ENCODE data around the gene KYAT1.

The KYAT1 gene

DNA sequence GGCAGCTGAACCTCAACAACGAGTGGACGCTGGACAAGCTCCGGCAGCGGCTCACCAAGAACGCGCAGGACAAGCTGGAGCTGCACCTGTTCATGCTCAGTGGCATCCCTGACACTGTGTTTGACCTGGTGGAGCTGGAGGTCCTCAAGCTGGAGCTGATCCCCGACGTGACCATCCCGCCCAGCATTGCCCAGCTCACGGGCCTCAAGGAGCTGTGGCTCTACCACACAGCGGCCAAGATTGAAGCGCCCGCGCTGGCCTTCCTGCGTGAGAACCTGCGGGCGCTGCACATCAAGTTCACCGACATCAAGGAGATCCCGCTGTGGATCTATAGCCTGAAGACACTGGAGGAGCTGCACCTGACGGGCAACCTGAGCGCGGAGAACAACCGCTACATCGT is 26.6 kb upstream of the KYAT1 start:
- no peak for DNase-seq (ENCODE audit: low read depth in 2 of 2)

- DNase-seq (ENCODE audit: low read depth in 2 of 2), result no peak
Measured at GRCh38 chr9:128906741-128907140, 25.0 kb upstream of the KYAT1 start.

DNA sequence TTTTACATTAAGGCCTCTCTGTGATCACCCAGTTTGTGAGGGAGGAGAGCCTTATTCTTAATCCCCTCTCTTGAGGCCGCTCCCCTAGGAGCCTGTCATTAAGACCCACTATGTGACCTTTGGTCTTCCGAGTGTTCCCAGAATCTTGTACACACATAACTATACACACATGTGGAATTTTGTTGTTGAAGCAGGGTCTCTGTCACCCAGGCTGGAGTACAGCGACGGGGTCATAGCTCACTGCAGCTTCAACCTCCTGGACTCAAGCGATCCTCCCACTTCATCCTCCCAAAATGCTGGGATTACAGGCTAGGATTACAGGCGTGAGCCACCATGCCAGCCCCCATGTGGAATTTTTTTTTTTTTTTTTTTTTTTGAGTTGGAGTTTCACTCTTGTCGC is 24.2 kb upstream of the KYAT1 start:
- no peak for DNase-seq (ENCODE audit: low read depth in 2 of 2)

- no peak for DNase-seq (ENCODE audit: low read depth in 2 of 2)
Measured at GRCh38 chr9:128903871-128904620, 22.3 kb upstream of the KYAT1 start.

- DNase-seq (ENCODE audit: low read depth in 2 of 2), result no peak
Measured at GRCh38 chr9:128903079-128903461, 21.3 kb upstream of the KYAT1 start.

GRCh38 chr9:128902351-128903078 is 20.8 kb upstream of the KYAT1 start:
- DNase-seq (ENCODE audit: low read depth in 2 of 2), result peak; percentile 73 to 76

- DNase-seq (ENCODE audit: low read depth in 2 of 2), result no peak
Measured at GRCh38 chr9:128901822-128902221, 20.1 kb upstream of the KYAT1 start.

DNA sequence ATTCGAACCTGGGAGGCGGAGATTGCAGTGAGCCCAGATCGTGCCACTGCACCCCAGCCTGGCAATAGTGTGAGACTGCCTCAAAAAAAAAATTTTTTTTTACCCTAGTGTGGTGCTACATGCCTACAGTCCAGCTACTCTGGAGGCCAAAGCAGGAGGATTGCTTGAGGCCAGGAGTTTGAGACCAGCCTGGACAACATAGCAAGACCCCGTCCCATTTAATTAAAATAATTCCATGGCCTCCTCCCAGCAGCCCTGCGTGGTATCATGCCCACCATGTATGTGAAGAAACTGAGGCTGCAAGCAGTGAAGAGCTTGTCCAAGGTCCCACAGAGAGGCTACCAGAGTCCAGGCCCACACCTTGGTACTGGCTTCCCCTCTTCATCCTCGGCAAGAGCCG is 19.6 kb upstream of the KYAT1 start:
- DNase-seq (ENCODE audit: low read depth in 2 of 2), result no peak

DNA sequence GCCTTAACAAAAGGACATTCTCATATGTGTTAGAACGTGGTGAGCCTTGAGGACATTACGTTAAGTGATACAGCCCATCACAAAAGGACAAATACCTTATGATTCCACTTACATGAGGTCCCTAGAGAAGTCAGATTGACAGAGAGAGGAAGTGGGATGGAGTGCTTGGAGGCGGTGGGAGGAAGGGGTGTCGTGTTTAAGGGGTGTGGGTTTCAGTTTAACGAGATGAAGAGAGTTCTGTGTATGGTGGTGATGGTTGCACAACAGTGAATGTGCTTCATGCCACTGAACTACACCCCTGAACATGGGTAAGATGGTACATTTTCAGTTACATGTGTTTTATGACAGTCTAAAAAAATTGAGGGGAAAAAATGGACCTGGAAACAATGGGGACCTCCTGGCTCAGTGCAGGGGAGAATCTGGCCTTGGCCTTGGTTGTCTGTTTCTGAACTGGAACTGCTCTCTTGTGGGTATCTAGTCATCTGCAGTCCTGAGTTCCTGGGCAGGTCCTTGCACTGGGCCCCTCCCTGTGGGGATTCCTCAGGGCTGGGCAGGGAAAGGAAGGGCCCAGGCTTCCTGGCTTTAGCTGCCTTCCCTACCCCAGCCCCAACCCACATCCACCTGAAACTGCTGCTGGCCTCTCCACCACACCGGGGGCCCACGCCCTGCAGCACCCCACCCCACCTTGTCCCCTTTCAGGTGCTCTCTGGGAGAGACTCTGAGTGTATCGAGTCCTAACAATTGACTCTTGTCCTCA is 18.0 kb upstream of the KYAT1 start:
- DNase-seq (ENCODE audit: low read depth in 2 of 2), result no peak

GRCh38 chr9:128898845-128899565 is 17.3 kb upstream of the KYAT1 start:
- DNase-seq (ENCODE audit: low read depth in 2 of 2), result no peak

GRCh38 chr9:128898382-128898781 is 16.6 kb upstream of the KYAT1 start:
- no peak for DNase-seq (ENCODE audit: low read depth in 2 of 2)

DNA sequence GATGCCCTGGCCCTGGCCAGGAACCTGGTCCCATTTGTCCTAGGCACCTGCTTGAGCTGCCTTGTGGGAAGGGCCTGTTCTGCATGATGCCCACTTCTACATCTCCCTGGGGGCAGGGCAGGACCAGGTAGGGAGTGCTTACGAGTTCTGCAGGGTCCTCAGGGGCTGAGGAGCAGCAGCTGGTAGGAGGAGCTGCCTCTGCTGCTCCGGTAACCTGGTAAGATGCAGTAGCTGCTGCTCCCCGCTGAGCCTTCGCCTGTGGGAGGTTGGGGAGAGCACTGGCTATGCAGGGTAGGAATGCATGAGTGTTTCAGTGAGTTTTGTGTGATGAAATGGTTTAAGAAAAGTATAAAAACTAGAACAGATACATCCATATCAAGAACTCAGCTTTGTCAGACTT is 13.8 kb upstream of the KYAT1 start:
- no peak for DNase-seq (ENCODE audit: low read depth in 2 of 2)

DNA sequence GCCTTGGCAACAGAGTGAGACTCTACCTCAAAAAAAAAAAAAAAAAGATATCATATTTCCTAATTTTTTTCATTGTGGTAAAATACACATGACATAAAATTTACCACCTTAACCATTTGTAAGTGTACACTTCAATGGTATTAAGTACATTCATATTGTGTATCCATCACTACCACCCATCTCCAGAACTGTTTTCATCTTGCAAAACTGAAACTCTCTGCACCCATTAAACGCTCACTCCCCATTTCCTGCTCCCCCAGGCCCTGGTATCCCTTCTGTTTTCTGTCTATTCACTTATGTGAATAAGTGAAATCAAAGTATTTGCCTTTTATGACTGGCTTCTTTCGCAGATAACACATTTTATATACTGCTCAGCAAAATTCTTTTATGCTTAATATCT is 13.0 kb upstream of the KYAT1 start:
- DNase-seq (ENCODE audit: low read depth in 2 of 2), result no peak

DNA sequence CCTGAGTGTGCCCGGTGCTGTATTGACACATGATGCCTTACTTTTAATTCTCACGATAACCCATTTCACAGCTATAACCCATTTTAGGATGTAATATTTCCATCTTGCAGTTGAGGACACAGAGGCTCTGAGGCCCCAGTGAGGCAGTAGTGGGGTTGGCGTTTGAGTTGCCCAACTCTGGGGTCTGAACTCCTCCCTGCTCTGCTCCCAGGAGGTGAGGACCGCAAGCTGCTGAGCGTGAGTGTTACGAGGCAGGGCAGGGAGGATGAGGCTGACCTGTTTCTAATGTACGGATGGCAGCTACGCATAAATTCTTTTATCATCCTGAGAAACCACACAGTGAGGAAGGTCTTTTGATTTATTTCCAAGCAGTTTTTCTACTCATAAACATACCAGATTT is 11.6 kb upstream of the KYAT1 start:
- DNase-seq (ENCODE audit: low read depth in 2 of 2), result no peak

DNA sequence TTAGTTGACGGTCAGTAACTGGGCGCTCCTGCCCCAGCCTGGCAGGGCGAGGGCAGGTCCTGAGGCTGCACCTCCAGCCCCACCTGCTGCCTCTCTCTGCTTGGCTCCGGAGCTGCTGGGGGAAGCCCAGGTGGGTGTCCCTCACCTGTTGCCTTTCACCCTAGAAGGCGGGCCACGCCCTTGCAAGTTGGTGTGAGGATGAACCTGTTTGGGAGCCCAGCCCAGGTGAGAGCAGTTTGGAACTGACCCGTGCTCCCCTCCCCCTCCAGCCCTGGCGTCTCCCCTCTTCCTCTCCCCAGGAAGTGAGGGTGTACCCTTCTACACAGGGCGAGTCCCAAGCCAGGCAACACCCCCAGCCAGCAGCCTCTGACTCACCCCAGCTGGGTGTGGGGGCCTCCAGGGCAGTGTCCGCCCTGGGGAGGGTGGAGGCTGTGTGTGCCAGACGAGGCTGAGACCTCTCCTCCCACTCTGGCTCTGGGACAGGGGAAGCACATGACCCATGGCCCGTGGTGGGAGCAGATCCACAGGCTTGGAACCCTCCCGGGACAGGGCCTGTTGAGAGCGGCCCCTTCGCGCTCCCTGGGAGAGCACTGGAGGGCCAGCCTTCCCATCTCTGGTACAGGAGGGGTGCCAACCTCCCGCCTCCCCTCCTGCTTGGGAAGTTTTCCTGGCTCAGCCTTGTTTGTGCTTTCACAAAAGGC is 10.6 kb upstream of the KYAT1 start:
- no peak for DNase-seq (ENCODE audit: low read depth in 2 of 2)

DNA sequence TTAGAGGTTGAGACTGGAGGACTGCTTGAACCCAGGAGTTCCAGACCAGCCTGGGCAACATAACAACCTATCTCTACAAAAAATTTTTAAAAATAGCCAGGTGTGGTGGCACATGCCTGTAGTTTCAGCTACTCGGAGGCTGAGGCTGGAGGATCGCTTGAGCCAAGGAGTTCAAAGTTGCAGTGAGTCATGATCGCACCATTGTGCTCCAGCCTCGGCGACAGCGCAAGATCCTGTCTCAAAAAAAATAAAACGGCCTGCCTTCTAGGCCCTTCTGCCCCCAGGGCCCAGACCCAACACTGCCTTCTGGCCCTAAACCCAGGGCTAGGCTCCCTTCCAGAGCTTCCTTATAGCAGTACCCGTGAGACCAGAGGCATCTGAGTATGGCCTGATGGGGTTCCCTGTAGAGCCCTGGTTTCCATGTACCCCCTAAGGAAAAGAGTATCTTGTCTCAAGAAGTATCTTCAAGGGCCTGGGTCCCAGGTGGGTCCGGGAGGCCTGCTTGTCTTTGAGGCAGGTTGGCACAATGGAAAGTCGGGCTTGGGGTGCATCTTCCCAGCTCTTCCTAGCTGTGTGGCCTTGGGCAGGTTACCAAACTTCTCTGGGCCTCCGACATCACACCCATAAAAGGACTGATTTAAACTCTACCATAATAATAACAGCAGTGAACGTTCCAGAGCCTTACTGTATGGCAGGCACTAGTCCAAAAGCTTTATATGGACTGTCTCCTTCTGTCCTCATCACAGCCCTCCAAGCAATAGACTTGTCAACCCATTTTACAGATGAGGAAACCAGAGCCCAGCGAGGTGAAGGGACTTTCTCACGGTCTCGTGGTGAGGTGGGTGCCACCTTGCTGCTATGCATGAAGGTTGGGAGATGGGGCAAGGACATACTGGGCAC is 9.8 kb upstream of the KYAT1 start:
- no peak for DNase-seq (ENCODE audit: low read depth in 2 of 2)

DNA sequence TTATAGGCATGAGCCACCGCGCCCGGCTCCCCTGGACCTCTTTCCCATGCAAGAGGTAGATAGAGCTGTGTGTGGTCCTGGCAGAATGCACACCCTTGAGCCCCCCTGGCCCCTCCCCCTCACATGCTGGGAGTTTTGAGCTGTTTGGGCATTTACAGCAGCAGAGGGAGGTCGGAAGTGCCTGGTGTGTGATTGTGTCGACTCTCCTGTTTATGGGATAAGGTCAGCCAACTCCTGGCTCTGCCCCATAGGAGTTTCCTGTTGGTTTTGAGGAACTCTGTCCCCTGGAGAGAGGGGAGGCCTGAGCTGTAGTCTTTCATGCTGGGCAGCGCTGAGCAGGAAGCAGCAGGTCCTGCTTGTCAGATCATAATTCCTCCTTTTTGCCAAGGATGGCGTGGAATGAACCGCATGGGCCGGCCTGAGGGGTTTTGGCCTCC is 6.2 kb upstream of the KYAT1 start:
- no peak for DNase-seq (ENCODE audit: low read depth in 2 of 2)

DNA sequence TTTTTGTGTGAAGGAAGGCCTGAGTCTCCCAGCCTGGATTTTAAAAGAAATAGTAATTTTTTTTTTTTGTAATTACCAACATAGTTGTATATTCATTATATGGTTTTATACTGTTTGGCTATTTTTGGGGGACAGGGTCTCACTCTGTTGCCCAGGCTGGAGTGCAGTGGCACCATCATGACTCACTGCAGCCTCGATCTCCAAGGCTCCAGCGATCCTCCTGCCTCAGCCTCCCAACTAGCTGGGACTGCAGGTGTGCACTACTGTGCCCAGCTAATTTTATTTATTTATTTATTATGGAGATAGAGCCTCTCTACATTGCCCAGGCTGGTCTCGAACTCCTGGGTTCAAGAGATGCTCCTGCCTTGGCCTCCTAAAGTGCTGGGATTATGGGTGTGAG is 5.3 kb upstream of the KYAT1 start:
- no peak for DNase-seq (ENCODE audit: low read depth in 2 of 2)

DNA sequence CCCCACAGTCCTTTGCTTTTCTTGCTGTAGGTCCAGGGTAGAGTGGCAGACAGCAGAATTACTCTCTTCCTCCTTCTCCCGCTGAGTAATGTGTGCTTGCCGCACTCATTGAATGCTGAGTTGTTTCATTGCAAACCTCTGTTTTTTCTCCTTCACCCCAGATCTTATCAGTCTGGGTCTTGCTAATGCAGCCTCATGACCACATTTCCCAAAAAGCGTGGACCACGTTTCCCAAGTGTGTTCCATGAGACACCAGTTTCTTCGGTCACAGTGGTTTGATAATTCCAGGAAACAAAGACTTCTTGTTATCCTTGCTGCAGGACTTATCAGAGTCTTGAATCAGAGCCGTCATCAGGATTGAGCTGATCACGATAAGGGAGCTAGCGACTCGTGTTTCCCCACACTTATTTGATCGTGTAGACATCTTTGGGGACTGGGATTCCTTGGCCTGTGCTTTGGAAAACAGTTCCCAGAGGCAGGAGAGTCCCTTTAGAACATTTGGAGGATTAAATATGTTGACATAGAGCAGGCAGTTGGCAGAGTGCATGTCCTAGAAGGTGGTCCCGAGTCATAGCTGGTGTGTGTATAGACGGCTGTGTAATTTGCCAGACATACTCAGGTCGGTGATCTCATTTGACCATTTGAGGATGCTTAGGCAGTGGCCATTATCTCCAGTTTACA is 4.6 kb upstream of the KYAT1 start:
- no peak for DNase-seq (ENCODE audit: low read depth in 2 of 2)

DNA sequence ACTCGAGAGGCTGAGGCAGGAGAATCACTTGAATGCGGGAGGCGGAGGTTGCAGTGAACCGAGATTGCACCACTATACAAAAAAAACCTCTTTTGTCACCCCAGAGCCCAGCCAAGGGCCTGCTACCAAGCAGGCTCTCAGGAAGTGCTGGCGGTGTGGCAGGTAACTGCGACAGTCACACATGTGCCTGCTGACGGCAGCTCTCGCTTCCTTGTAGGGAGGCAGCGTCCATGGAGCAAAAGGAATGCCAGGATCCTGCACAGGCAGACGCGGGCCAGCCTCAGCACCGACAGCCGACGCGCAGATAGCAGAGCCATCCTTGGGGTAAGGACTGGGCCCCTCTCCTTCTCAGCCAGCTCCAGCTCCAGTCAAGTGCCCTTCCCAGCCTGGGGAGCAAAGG is 4.0 kb upstream of the KYAT1 start:
- no peak for DNase-seq (ENCODE audit: low read depth in 2 of 2)
